D721Med (cell line): Measurements from ENCODE around the gene ATG4B.

Source experiments
- DNase-seq: peaks from one replicate; pipeline ENCODE4 v3.0.0; 2011; ENCODE audit warnings: low spot score; ENCODE audit not compliant: insufficient read length
- FAIRE-seq: peaks from 2 replicates; lab custom pipeline; 2011; peaks lifted over from hg19 to GRCh38; lab: Jason Lieb, UNC
- TF ChIP-seq, protein P1 (sequence below): IDR thresholded peaks from 2 replicates; pipeline ENCODE4 v1.5.1; 2012; ENCODE audit warnings: mild to moderate bottlenecking, control low read depth; ENCODE audit not compliant: insufficient read depth; ENCODE audit errors: missing control alignments

The ATG4B gene

DNA sequence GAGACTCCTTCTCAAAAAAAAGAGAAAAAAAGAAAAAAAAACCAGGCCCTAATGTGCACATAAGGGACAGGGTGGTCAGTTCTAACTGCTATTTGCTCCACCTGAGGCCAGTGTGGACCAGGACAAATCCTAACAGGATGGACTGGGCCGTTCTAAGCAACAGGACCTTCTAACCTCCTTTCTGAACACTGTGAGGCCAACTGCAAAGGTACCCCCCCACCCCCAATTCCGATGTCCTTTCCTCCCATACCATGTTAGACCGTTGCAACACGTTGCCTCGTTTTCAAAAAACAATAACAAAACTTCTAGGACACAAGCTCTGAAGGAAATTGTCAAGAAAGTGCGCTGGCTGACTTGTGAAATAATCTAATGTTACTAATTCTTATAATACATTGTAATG is 1.7 kb upstream of the ATG4B start:
- TF ChIP-seq, protein P1, sequence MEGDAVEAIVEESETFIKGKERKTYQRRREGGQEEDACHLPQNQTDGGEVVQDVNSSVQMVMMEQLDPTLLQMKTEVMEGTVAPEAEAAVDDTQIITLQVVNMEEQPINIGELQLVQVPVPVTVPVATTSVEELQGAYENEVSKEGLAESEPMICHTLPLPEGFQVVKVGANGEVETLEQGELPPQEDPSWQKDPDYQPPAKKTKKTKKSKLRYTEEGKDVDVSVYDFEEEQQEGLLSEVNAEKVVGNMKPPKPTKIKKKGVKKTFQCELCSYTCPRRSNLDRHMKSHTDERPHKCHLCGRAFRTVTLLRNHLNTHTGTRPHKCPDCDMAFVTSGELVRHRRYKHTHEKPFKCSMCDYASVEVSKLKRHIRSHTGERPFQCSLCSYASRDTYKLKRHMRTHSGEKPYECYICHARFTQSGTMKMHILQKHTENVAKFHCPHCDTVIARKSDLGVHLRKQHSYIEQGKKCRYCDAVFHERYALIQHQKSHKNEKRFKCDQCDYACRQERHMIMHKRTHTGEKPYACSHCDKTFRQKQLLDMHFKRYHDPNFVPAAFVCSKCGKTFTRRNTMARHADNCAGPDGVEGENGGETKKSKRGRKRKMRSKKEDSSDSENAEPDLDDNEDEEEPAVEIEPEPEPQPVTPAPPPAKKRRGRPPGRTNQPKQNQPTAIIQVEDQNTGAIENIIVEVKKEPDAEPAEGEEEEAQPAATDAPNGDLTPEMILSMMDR: no peak
- DNase-seq (no peak), FAIRE-seq (no peak)

- FAIRE-seq (no peak), DNase-seq (no peak)
- TF ChIP-seq, protein P1: no peak
Measured at GRCh38 chr2:241636182-241637017, 1.1 kb upstream of the ATG4B start.

DNA sequence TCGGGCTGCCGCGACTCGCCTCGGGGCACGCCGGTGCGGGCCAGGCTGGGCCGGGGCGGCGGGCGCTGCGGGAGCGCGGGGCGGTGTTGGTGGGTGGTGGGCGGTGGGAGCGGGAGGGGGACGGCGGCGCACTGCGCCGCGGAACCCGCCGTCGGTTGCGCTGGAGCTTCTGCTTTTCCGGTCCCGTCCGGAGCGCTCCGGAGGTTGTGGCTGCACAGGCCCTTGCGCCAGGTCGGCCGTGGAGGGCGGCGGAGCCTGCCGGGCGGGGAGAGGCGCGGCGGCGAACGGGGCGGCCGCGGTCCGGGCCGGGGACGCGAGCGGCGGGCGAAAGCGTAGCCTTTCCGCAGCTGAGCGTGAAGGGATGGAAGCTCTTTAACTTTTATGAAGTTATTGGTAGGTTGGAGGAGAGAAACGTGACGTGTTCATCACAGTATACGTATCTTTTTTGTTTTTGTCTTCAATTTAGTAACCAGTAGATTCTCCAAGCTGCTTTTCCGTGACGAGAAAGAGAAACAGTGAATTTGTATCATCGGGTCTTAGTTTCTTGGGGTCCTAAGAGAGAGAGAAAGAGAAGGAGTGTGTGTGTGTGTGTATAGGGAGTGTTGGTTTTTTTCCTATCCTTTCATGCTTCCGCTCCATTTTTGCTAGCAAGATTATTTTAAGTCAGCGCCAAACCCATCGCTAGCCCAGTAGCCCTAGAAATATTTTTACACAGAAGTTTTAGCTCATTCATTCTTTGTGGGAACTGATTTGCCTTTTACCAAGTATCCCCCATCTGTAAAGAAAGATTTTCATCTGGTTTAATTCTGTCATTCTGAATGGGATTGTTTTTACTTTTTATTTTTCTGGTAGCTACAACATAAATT is 535 bp downstream of the ATG4B start:
- DNase-seq (no peak), FAIRE-seq (no peak)
- TF ChIP-seq, protein P1: no peak

DNA sequence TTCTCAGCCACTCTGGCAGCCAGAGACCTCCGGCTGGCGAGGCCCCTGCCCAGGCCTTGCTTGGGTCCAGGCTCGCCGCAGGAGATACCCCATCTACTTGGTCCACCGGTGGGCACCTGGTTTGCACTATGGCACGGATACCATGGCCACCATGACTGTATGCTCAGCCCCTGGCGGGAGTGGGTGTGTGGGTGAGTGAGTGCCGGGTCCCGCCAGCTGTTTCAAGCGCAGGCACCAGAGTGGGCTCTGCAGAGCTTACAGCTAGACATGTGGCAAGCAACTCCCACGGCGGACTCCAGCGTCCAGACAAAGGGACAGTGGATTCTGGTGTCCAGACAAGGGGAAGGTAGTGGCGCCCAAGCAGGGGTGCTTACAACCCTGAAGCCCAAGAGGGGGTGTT is 1.4 kb downstream of the ATG4B start:
- TF ChIP-seq, protein P1: no peak
- FAIRE-seq (no peak), DNase-seq (no peak)

- no peak for FAIRE-seq
- TF ChIP-seq, protein P1: no peak
- DNase-seq: no peak
Measured at GRCh38 chr2:241639385-241639784, 1.9 kb downstream of the ATG4B start.

GRCh38 chr2:241640165-241640795 is 2.8 kb downstream of the ATG4B start:
- DNase-seq (no peak), FAIRE-seq (no peak)
- TF ChIP-seq, protein P1: no peak
